Astrocyte (in vitro differentiated cells and primary cell): ENCODE measurements around the gene DSE. TPM values are rescaled to one million over a fixed set of nuclear protein-coding genes. Genes with fewer than 3 reads are reported as not detected.

Source experiments
- DNase-seq: peaks from one replicate; pipeline ENCODE4 v3.0.0-alpha.2; 2010; ENCODE audit warnings: low read depth
- FAIRE-seq: peaks from 2 replicates; lab custom pipeline; 2011; peaks lifted over from hg19 to GRCh38; lab: Jason Lieb, UNC
- H2AFZ ChIP-seq: 2 replicates; pipeline ENCODE4 v1.6.0; 2012; ENCODE audit warnings: low read depth, low read length, inconsistent platforms
- H3K27ac ChIP-seq: 2 replicates; pipeline ENCODE4 v1.5.1; 2011; ENCODE audit warnings: low read depth, low read length, inconsistent platforms
- H3K27me3 ChIP-seq: 2 replicates; pipeline ENCODE4 v1.6.0; 2011; ENCODE audit warnings: low read length, inconsistent platforms; ENCODE audit not compliant: insufficient read depth
- H3K36me3 ChIP-seq: 2 replicates; pipeline ENCODE4 v1.5.1; 2011; ENCODE audit warnings: low read length, inconsistent platforms; ENCODE audit not compliant: insufficient read depth
- H3K4me1 ChIP-seq: 2 replicates; pipeline ENCODE4 v1.5.1; 2011; ENCODE audit warnings: low read length, inconsistent platforms; ENCODE audit not compliant: insufficient read depth
- H3K4me2 ChIP-seq: 2 replicates; pipeline ENCODE4 v1.6.0; 2012; ENCODE audit warnings: low read length, inconsistent platforms
- H3K4me3 ChIP-seq: 2 replicates; pipeline ENCODE4 v1.5.1; 2011; ENCODE audit warnings: low read depth, mild to moderate bottlenecking, low read length, inconsistent platforms; ENCODE audit not compliant: insufficient read depth
- H3K79me2 ChIP-seq: 2 replicates; pipeline ENCODE4 v1.6.0; 2012; ENCODE audit warnings: mild to moderate bottlenecking, low read length, inconsistent platforms; ENCODE audit not compliant: insufficient read depth
- H3K9ac ChIP-seq: 2 replicates; pipeline ENCODE4 v1.6.0; 2012; ENCODE audit warnings: mild to moderate bottlenecking, low read length, inconsistent platforms
- H3K9me3 ChIP-seq: 2 replicates; pipeline ENCODE4 v1.5.1; 2012; ENCODE audit warnings: low read depth, mild to moderate bottlenecking, low read length, inconsistent platforms; ENCODE audit not compliant: insufficient read depth
- H4K20me1 ChIP-seq: 2 replicates; pipeline ENCODE4 v1.6.0; 2012; ENCODE audit warnings: low read length, inconsistent platforms; ENCODE audit not compliant: insufficient read depth
- H3K27ac Mint-ChIP-seq: one replicate; pipeline ENCODE4 v1.8.0; 2021; ENCODE audit warnings: mild to moderate bottlenecking, mixed read lengths; ENCODE audit not compliant: unreplicated experiment
- H3K27me3 Mint-ChIP-seq: one replicate; pipeline ENCODE4 v1.8.0; 2021; ENCODE audit warnings: low read depth, mixed read lengths; ENCODE audit not compliant: unreplicated experiment
- H3K36me3 Mint-ChIP-seq: one replicate; pipeline ENCODE4 v1.8.0; 2021; ENCODE audit warnings: low read depth, mixed read lengths; ENCODE audit not compliant: unreplicated experiment
- H3K4me1 Mint-ChIP-seq: one replicate; pipeline ENCODE4 v1.8.0; 2021; ENCODE audit warnings: low read depth, mixed read lengths; ENCODE audit not compliant: unreplicated experiment
- H3K4me3 Mint-ChIP-seq: one replicate; pipeline ENCODE4 v1.8.0; 2021; ENCODE audit warnings: mild to moderate bottlenecking, moderate library complexity, mixed read lengths; ENCODE audit not compliant: unreplicated experiment
- H3K9me3 Mint-ChIP-seq: one replicate; pipeline ENCODE4 v1.8.0; 2021; ENCODE audit warnings: mild to moderate bottlenecking, mixed read lengths; ENCODE audit not compliant: unreplicated experiment
- CTCF ChIP-seq: IDR thresholded peaks from 2 replicates; pipeline ENCODE4 v1.5.1; 2011; ENCODE audit warnings: low read depth, mild to moderate bottlenecking, inconsistent platforms, low read length, moderate library complexity; ENCODE audit not compliant: insufficient read depth
- EZH2 ChIP-seq: IDR thresholded peaks from 2 replicates; pipeline ENCODE4 v1.6.1; 2012; ENCODE audit warnings: mild to moderate bottlenecking, low read length, inconsistent platforms; ENCODE audit not compliant: insufficient read depth
- total RNA-seq: library from RNA; stranded (reverse); gene quantifications from 2 replicates; pipeline ENCODE4 v1.2.1, GENCODE V29; 2021

The DSE gene
- total RNA-seq, 1 donor from 2014 or later: 83.2 TPM

- Mint-ChIP-seq H3K27ac (no peak overlapping the region), H3K9me3 (peaks cover 2% of the 10 kb centered on the region), H3K4me1 (peaks cover 61% of the 10 kb centered on the region), H3K4me3 (no peak overlapping the region), H3K27me3 (no peaks in the 10 kb centered on the region), H3K36me3 (peaks cover 12% of the 10 kb centered on the region)
- TF ChIP-seq EZH2: no peak
- no peak for TF ChIP-seq CTCF
- Histone ChIP-seq H3K36me3 (peaks cover 4% of the 10 kb centered on the region), H3K79me2 (peaks cover 74% of the 10 kb centered on the region), H3K27ac (no peak overlapping the region), H3K9ac (no peak overlapping the region), H3K9me3 (no peaks in the 10 kb centered on the region), H2AFZ (no peak overlapping the region), H3K27me3 (no peaks in the 10 kb centered on the region), H3K4me2 (no peak overlapping the region), H4K20me1 (peaks cover 11% of the 10 kb centered on the region), H3K4me3 (no peak overlapping the region), H3K4me1 (peaks cover 28% of the 10 kb centered on the region)
- no peak for FAIRE-seq
- DNase-seq: no peak
Measured at GRCh38 chr6:116408491-116408890, 37.7 kb downstream of the DSE start.

- Histone ChIP-seq H3K4me3 (no peak overlapping the region), H3K79me2 (peaks cover 73% of the 10 kb centered on the region), H3K4me2 (no peak overlapping the region), H3K27ac (no peak overlapping the region), H3K4me1 (peaks cover 28% of the 10 kb centered on the region), H3K36me3 (peaks cover 4% of the 10 kb centered on the region), H4K20me1 (peaks cover 15% of the 10 kb centered on the region), H3K27me3 (no peaks in the 10 kb centered on the region), H2AFZ (no peak overlapping the region), H3K9ac (no peak overlapping the region), H3K9me3 (no peaks in the 10 kb centered on the region)
- H3K4me3 Mint-ChIP-seq: no peak overlapping the region
- peaks cover 56% of the 10 kb centered on the region for H3K4me1 Mint-ChIP-seq
- no peak for DNase-seq
- TF ChIP-seq CTCF (no peak), EZH2 (no peak)
- peaks cover 13% of the 10 kb centered on the region for H3K36me3 Mint-ChIP-seq
- H3K27me3 Mint-ChIP-seq: no peaks in the 10 kb centered on the region
- H3K9me3 Mint-ChIP-seq: peaks cover 2% of the 10 kb centered on the region
- FAIRE-seq: no peak
- no peak overlapping the region for H3K27ac Mint-ChIP-seq
Measured at GRCh38 chr6:116409756-116410155, 39.0 kb downstream of the DSE start.

- H3K4me1 ChIP-seq: peaks cover 16% of the 10 kb centered on the region
- peak overlapping the region; percentile 4 for H3K4me2 ChIP-seq
- no peaks in the 10 kb centered on the region for H3K9me3 Mint-ChIP-seq
- peaks cover 19% of the 10 kb centered on the region for H3K36me3 Mint-ChIP-seq
- peaks cover 79% of the 10 kb centered on the region for H3K79me2 ChIP-seq
- H3K27me3 ChIP-seq: no peaks in the 10 kb centered on the region
- H4K20me1 ChIP-seq: peaks cover 19% of the 10 kb centered on the region
- peak; percentile 72 for FAIRE-seq
- H3K27me3 Mint-ChIP-seq: no peaks in the 10 kb centered on the region
- no peak overlapping the region for H3K27ac ChIP-seq
- peaks cover 43% of the 10 kb centered on the region for H3K4me1 Mint-ChIP-seq
- TF ChIP-seq EZH2: no peak
- TF ChIP-seq CTCF: no peak
- peak; percentile 60 for DNase-seq
- no peak overlapping the region for H3K27ac Mint-ChIP-seq
- no peak overlapping the region for H3K9ac ChIP-seq
- H3K9me3 ChIP-seq: no peaks in the 10 kb centered on the region
- H3K36me3 ChIP-seq: peaks cover 4% of the 10 kb centered on the region
- no peak overlapping the region for H3K4me3 Mint-ChIP-seq
- no peak overlapping the region for H2AFZ ChIP-seq
- H3K4me3 ChIP-seq: no peak overlapping the region
Measured at GRCh38 chr6:116411284-116411623, 40.5 kb downstream of the DSE start.
